Testis (tissue), 2 donors: ENCODE measurements around the gene CPSF4.

Experiments
- CTCF ChIP-seq, 3 experiments: fragments of 450-650 bp in 2 of 3; fragments of 200-600 bp in 1 of 3; sonication (generic) in 1 of 3; IDR thresholded peaks; one replicate each; pipeline ENCODE4 v1.5.1; 2016 to 2019; ENCODE audit warnings: antibody characterized with exemption in 3 of 3, mild to moderate bottlenecking in 2 of 3, moderate library complexity in 1 of 3
- POLR2A ChIP-seq: fragments of 450-650 bp; IDR thresholded peaks from one replicate; pipeline ENCODE4 v1.6.1; 2017; ENCODE audit warnings: antibody characterized with exemption, mild to moderate bottlenecking, moderate library complexity

DNA sequence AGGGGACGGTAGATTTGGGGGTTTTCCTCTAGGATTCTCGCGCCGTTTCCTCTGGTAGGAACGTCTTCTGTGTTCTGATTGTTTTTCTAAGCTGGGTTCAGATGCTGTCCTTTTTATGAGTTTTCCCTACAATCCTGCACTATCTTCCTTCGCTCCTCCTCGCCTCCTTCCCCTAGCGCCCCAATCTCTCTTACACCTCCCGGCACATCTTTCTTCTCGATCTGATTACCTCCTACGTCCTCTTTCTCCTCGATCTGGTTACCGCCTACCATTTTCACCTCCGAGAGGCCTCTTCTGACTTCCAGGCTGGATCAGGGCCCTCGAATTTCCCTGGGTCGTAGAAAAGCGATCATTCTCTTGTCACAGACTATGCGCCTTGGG lies 29.6 kb upstream of the CPSF4 start:
- no peak for TF ChIP-seq POLR2A
- no peak for TF ChIP-seq CTCF (IDR thresholded peaks at IDR 0.05)
